ENCODE results near the gene ABI3.
"Not testable (repeated sequence)": the region's sequence is repeated elsewhere in the genome, so short reads cannot be mapped to it uniquely, and the experiment has no call there.

ABI3 gene, protein sequence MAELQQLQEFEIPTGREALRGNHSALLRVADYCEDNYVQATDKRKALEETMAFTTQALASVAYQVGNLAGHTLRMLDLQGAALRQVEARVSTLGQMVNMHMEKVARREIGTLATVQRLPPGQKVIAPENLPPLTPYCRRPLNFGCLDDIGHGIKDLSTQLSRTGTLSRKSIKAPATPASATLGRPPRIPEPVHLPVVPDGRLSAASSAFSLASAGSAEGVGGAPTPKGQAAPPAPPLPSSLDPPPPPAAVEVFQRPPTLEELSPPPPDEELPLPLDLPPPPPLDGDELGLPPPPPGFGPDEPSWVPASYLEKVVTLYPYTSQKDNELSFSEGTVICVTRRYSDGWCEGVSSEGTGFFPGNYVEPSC

DNA sequence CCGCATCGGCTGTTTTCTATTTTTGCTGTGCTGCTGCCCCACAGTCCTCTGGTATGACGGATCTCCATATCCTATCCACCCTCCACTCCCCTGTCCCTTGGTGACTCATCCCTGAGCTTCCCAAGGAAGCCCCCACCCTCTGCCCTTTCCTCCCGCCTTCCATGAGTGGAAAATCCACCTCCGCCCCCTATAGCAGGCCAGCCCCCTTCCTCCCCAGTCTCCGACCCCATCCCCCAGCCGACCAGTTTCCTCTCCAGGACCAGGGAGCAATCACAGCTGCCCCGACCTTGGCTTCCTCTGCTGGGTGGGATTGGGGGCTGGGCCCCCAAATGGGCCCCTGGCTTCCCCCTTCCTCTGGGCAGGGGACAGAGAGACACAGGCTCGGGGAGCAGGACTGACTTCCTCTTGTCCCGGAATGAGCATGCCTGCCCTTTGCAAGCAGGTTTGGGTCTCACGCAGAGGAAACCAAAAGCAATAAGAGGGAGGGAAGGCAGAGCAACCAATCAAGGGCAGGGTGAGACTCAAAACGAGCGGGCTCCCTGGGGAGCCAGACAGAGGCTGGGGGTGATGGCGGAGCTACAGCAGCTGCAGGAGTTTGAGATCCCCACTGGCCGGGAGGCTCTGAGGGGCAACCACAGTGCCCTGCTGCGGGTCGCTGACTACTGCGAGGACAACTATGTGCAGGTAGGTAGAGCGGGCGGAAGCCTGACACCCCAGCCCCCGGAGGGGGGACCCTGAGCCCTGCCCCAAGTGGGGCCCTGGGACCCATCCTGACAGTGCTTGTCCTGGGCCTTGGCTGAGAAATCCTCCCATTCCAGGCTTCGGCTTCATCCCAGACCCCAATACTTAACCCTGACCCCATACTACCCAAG lies at the start of gene ABI3, which contains the start of gene GNGT2:
TSS of gene ABI3 (plus strand) at position 550 of the 872 bp plus-strand sequence. CDS start at position 568, 18 bp downstream.
TSS of gene GNGT2 (minus strand) at position 417 of the 872 bp plus-strand sequence. CDS start 3,152 bp downstream, outside the sequence.
- DNase-seq = peak; percentile 25

GRCh38 chr17:49162866-49163265 lies 47.6 kb upstream of the ABI3 start:
- no peak for DNase-seq

GRCh38 chr17:49165143-49165542 lies 45.4 kb upstream of the ABI3 start:
- no peak for DNase-seq

DNA sequence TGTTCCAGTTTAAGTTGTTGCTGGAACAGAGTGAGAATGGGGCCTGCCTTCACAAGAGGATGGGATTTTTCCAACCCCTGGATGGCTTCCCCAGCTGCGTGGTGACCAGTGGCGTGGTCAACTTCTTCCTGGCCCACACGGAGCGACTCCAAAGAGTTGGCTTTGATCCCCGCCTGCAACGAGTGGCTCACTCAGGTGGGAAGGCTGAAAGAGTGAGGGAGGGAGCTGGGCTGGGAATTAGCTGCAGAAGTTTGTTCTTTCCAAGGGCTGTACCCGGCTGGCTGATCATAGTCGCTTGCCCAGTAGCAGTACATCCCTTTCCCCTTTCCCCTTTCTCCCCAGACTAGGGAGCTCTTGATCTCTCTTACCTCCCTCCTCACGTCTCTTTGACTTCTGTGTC lies 41.8 kb upstream of the ABI3 start:
- DNase-seq = no peak

DNA sequence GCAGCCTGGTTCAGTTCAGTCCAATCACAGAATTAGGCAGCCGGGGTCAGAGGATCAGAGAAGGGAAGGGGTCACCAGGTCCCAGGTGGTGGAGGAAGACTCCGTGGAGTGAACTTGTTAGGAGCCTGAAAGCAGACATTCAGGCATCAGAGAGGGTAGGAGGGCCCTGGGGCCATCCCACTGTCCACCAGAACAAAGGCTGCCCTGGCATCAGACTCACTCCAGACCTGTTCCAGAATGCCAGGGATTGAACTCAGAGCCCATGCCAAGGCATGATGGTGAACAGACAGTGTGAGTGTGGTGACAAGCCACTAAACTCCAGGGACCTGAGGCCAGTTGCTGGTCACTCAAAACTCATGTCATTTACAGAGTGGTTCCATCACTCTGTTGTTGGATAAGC lies 40.3 kb upstream of the ABI3 start:
- DNase-seq = no peak

GRCh38 chr17:49170711-49171110 lies 39.8 kb upstream of the ABI3 start:
- DNase-seq = not testable (repeated sequence)

DNA sequence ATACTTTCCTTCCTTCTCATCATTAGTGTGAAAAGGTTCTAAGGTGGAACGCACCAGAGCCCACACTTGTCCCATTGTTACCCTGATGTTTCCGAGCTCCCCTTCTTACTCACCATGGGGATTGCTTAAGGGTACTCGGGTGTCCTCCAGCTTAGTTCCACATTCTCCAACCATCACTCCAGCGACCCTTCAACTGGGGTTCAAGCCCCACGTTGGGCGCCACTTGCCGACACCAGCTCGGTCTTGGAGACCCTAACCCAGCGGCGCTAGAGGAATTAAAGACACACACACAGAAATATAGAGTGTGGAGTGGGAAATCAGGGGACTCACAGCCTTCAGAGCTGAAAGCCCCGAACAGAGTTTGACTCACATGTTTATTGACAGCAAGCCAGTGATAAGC lies 34.5 kb upstream of the ABI3 start:
- not testable (repeated sequence) for DNase-seq

DNA sequence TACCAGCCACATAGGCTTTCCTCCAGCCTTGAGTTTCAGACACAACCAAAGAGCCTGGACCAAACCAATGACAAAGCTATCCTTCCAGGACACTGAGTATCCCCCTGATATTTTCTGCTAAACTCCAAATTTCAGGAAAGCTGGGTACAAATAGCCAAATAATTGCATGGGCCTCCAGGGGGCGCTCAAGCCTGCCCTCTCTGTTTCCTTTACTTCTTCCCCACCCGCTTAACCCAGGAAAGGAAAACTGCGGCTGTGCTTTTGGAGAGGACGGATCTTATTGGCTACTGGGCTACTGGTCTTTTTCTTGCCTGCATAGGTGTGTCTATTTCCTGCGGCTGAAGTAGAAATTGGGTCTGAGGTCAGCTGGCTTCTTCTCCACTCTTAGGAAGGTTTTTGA lies 30.2 kb upstream of the ABI3 start:
- DNase-seq = peak; percentile 12

- DNase-seq = peak; percentile 20
These were observed 29.4 kb upstream of the ABI3 start for GRCh38 chr17:49180998-49181635.

DNA sequence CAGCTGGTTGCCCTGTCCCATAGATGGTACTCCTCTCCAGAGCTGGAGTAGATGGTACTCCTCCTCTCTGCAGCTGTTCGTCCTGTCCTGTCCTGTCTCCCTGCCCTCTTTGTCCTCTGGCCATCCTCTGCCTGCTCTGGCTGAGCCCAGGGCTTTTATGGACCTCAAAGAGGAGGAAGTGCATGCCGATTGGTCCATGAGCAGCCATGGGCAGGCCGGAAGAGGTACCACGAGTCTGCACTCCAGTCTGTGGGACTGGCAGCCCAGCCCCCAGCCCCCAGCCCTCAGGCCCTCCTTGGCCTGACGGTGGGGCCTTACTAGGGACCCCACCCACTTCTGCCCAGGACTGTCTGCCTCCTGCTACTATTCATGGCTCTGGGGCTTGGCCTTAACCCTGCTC lies 27.2 kb upstream of the ABI3 start:
- DNase-seq = no peak

DNA sequence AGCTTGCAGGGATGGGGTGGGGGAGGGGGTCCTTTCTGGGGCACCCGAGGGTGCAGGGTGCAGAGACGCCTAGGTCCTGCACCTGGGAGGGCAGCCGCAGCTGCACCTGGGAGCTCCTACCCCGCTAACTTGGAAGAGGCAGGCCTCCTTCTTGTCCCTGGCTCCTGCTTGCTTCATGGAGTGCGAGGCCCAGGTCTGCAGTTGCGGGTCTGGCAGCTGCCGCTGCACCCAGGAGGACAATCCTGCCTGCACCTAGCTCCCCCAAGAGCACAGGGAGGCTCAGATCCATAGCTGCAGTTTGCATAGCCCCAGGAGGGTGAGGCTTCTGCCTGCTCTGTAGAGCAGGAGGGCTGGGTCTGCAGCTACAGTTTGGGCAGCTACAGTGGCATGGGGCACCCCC lies 26.7 kb upstream of the ABI3 start:
- no peak for DNase-seq

GRCh38 chr17:49184522-49184921 lies 26.0 kb upstream of the ABI3 start:
- DNase-seq = not testable (repeated sequence)

GRCh38 chr17:49185381-49185780 lies 25.1 kb upstream of the ABI3 start:
- DNase-seq = not testable (repeated sequence)

DNA sequence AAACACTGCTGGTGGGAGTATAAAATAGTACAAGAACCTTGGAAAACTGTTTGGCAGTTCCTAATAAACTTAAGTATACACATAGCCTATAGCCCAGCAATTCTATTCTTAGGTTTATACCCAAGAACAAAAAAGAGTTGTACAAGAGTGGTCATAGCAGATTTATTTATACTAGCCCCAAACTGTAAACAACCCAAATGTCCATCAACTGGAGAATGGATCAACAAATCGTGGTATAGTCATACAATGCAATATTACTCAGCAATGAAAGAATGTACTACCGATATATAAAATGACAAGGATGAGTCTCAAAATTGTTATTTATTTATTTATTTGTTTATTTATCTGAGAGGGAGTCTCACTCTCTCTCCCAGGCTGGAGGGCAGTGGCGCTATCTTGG lies 23.2 kb upstream of the ABI3 start:
- no peak for DNase-seq

GRCh38 chr17:49190932-49191331 lies 19.6 kb upstream of the ABI3 start:
- no peak for DNase-seq

- DNase-seq = no peak
These were observed 19.0 kb upstream of the ABI3 start for GRCh38 chr17:49191409-49191916.

DNA sequence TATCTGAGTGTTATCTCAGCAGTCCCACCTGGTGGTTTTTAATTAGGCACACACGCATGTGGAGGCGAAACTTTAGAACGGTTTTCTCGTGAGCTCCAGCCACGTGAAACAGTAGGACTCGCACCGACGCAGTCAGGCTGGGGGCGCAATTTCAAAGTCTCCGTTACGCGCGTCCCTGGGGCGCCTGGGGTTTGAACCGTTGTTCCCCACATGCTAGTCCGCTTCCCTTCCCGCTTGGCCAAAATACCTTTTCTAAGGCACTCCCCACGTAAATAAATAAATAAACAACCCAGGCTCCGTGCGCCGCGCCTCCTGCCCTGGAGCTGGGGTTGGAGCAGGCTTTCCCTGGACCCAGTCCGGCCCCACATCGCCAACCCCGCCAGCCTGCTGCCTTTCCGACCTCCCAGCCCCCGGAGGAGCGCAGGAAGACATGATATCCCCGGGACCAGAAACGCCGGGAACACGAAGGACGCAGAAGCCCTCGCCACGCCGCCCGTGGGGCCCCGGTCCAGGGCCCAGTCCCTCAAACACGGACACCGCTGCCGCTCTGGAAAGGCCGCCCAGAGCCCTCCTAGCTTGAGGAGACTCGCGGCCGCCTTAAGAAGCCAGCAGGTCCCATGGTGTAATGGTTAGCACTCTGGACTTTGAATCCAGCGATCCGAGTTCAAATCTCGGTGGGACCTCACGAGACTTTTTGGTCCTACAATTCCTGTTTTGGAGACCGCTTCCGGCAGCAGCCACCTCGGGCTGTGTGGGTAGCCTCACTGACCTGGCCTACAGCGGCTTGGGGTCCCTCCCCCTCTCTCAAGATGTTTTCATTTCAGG lies 18.4 kb upstream of the ABI3 start:
- peak; percentile 95 for DNase-seq

- DNase-seq = no peak
These were observed 16.8 kb upstream of the ABI3 start for GRCh38 chr17:49193513-49194296.

- DNase-seq = no peak
These were observed 16.3 kb upstream of the ABI3 start for GRCh38 chr17:49194297-49194607.

- no peak for DNase-seq
These were observed 14.8 kb upstream of the ABI3 start for GRCh38 chr17:49195751-49196150.

GRCh38 chr17:49196520-49196919 lies 14.0 kb upstream of the ABI3 start:
- no peak for DNase-seq

All from KG1 (cell line).